ENCODE data around the gene THOC5. TPM values are rescaled to one million over a fixed set of nuclear protein-coding genes. Genes with fewer than 3 reads are reported as not detected.

The THOC5 gene
- total RNA-seq, 3 donors from 2014 or later: 33.2 to 55.4 (median 48.0) TPM

DNA sequence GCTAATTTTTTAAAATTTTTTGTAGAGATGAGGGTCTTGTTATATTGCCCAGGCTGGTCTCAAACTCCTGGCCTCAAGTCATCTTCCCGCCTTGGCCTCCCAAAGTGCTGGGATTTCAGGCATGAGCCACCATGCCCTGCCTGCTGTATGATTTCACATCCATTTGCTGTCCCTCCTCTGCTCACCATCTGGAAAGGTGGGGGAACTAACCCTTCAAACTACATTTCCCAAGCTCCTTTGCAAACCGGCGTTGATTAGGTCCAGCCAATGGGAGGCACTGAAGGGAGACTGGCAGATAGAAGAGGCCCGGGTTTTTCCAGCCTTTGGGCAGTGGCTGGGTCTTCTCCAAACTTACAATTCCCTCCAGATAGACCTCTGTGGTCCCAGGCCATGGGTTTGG, 95.8 kb downstream of the THOC5 start:
- Histone ChIP-seq H3K27me3 (no peaks in the 10 kb centered on the region), H3K36me3 (no peaks in the 10 kb centered on the region), H3K4me1 (no peaks in the 10 kb centered on the region), H3K4me3 (no peak overlapping the region), H3K27ac (no peak overlapping the region), H3K9me3 (no peaks in the 10 kb centered on the region)
- no peak for DNase-seq (ENCODE audit: low spot score in 2 of 2)
- TF ChIP-seq, protein P1, sequence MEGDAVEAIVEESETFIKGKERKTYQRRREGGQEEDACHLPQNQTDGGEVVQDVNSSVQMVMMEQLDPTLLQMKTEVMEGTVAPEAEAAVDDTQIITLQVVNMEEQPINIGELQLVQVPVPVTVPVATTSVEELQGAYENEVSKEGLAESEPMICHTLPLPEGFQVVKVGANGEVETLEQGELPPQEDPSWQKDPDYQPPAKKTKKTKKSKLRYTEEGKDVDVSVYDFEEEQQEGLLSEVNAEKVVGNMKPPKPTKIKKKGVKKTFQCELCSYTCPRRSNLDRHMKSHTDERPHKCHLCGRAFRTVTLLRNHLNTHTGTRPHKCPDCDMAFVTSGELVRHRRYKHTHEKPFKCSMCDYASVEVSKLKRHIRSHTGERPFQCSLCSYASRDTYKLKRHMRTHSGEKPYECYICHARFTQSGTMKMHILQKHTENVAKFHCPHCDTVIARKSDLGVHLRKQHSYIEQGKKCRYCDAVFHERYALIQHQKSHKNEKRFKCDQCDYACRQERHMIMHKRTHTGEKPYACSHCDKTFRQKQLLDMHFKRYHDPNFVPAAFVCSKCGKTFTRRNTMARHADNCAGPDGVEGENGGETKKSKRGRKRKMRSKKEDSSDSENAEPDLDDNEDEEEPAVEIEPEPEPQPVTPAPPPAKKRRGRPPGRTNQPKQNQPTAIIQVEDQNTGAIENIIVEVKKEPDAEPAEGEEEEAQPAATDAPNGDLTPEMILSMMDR (IDR thresholded peaks at IDR 0.05): no peak
- TF ChIP-seq POLR2AphosphoS5 (IDR thresholded peaks at IDR 0.05) (no peak), POLR2A (IDR thresholded peaks at IDR 0.05) (no peak)
- intact Hi-C loops (cut with DNase I; ENCODE audit: low total_unique reads): no loop called here

DNA sequence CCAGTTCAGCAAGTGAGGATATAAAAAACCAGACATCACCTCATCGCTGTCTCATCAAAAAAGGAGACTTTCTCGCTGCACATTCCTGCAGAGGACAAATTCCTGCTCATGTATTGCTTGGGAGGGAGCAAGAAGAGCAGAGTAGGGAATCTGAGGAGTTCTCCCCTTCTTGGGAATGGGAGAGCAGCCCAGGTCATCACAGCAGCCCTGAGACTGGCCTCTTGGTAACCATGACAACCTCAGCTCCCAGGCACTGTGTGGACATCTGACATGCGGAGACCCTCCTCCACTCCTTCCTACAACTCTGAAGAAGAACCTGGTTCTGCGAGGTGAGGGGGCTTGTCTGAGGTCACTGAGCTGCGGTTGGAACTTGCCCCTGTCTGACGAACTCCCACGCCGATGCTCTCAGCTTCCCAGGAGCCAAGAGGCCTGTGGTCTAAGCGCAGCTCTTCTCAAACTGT, 97.3 kb downstream of the THOC5 start:
- DNase-seq (ENCODE audit: low spot score in 2 of 2): no peak

More for the DNA sequence above, 97.3 kb downstream of the THOC5 start:
- Histone ChIP-seq H3K4me3 (no peak overlapping the region), H3K27ac (no peak overlapping the region), H3K4me1 (no peaks in the 10 kb centered on the region), H3K9me3 (no peaks in the 10 kb centered on the region), H3K36me3 (no peaks in the 10 kb centered on the region), H3K27me3 (no peaks in the 10 kb centered on the region)
- intact Hi-C loops (cut with DNase I; ENCODE audit: low total_unique reads): no loop called here
- no peak for TF ChIP-seq POLR2A (IDR thresholded peaks at IDR 0.05)
- TF ChIP-seq, protein P1 (IDR thresholded peaks at IDR 0.05): no peak
- TF ChIP-seq POLR2AphosphoS5 (IDR thresholded peaks at IDR 0.05): no peak

Other genes with a start within 250 kb of the THOC5 start
- 10 to 100 TPM; 12.2 to 19.3 (median 15.7) TPM for gene GAS2L1, start 247.1 kb downstream of the THOC5 start, total RNA-seq
- gene RASL10A, start 238.1 kb downstream of the THOC5 start, total RNA-seq: 1 to 10 TPM; 2.7 to 4.7 (median 4.3) TPM
- gene AP1B1, start 165.2 kb downstream of the THOC5 start, total RNA-seq: 10 to 100 TPM; 55.7 to 58.7 (median 58.2) TPM
- not detected for gene RFPL1, start 115.2 kb downstream of the THOC5 start, total RNA-seq
- gene NEFH, start 73.5 kb downstream of the THOC5 start, total RNA-seq: under 1 TPM; 0.29 to 0.33 (median 0.32) TPM
- 10 to 100 TPM in 2 of 3 donors, 1 to 10 TPM in 1; 7.4 to 29.3 (median 28.5) TPM for gene NIPSNAP1, start 27.4 kb upstream of the THOC5 start, total RNA-seq
- 10 to 100 TPM; 21.1 to 36.1 (median 31.8) TPM for gene NF2, start 49.9 kb upstream of the THOC5 start, total RNA-seq
- gene CABP7, start 166.2 kb upstream of the THOC5 start, total RNA-seq: not detected
- gene ZMAT5, start 213.2 kb upstream of the THOC5 start, total RNA-seq: 10 to 100 TPM; 22.5 to 26.2 (median 23.0) TPM
- 10 to 100 TPM; 61.2 to 74.1 (median 68.3) TPM for gene UQCR10, start 213.6 kb upstream of the THOC5 start, total RNA-seq

Data from breast epithelium (tissue), 4 donors.